ENCODE measurements around the gene EYS.
A peak's percentile ranks its signal among the peaks of the same experiment; 100 is the strongest.

The EYS gene

GRCh38 chr6:64428186-64428585, 1278.8 kb downstream of the EYS start:
- DNase-seq: no peak

- peak; percentile 46 for DNase-seq
These were observed 1291.1 kb downstream of the EYS start for GRCh38 chr6:64415926-64416325.

DNA sequence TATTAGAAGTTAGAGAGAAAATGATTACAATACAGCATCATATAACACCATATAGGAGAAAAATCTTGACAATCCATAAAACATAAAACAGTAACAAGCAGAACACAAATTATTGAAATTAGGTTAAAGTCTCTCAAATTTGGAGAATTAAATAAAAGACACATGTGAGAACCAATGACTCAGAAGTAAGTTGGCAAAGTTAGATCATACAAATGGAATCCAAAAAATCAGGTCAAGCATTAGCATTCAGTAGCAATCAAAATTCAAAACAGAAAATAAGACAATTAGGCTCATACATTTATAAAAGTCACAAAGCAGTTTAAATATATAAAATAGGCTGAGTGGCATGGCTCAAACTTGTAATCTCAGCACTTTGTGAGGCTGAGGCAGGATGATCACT, 1295.8 kb downstream of the EYS start:
- no peak for DNase-seq

GRCh38 chr6:64409948-64410347, 1297.1 kb downstream of the EYS start:
- no peak for DNase-seq

GRCh38 chr6:64404396-64404795, 1302.6 kb downstream of the EYS start:
- no peak for DNase-seq

DNA sequence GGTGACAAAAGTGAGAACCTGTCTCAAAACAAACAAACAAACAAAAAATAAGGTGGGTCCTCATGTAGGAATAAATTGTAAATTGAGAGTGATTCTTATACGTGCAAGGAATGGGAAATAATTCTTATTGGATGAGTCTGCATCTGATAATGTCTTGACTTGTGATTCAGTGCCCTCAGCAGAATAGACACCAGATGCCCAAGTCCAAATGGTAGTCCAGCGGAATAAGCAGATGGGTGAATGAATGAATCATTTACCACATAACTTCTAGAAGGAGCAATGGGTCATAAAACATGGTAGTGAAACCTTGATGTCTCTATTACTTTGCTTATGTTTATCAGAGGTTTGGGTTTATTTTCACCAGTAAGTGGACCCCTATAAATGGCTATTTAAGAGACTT, 1323.7 kb downstream of the EYS start:
- no peak for DNase-seq

DNA sequence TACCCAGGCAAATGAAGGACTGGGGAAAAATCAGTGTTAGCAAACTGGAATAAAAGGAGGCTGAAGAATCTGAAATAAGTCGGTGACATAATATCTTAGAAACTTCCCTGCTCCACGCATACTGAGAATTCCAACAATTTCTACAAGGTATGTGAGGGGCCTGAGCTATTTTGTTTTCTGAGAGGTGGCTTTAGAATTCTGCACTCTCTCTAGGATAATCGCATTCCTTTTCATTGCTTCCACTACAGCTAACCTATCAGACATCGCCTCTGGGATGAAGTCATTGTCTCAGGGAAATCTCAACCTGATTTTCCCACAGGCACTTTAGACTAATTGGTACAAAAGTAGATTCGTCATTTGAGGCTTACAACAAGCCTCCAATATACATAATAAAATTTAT, 1330.6 kb downstream of the EYS start:
- no peak for DNase-seq

DNA sequence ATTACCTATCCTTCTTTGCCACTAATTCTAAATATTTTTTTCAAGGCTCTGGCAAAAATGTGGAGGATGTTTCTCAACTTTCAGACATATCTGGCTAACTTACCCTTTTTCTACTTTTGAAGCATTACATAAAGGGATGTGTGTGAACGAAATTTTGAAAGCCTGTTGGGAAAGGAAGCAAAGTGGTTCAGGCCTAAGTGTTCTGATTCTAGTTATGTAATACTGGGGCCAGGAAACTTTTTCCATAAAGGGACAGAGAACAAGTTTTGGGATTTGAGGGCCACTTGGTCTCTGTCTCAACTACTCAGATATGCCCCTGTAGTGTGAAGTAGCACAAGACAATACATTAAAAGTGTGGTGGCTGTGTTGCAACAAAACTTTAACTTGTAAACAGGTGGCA, 1349.6 kb downstream of the EYS start:
- DNase-seq: no peak

- no peak for DNase-seq
These were observed 1359.6 kb downstream of the EYS start for GRCh38 chr6:64347411-64347810.

- no peak for DNase-seq
These were observed 1371.8 kb downstream of the EYS start for GRCh38 chr6:64335195-64335594.

- DNase-seq: no peak
These were observed 1372.4 kb downstream of the EYS start for GRCh38 chr6:64334636-64335035.

GRCh38 chr6:64330694-64331307, 1376.2 kb downstream of the EYS start:
- DNase-seq: peak; percentile 10

GRCh38 chr6:64326939-64327338, 1380.1 kb downstream of the EYS start:
- no peak for DNase-seq

GRCh38 chr6:64325093-64325492, 1381.9 kb downstream of the EYS start:
- DNase-seq: no peak

DNA sequence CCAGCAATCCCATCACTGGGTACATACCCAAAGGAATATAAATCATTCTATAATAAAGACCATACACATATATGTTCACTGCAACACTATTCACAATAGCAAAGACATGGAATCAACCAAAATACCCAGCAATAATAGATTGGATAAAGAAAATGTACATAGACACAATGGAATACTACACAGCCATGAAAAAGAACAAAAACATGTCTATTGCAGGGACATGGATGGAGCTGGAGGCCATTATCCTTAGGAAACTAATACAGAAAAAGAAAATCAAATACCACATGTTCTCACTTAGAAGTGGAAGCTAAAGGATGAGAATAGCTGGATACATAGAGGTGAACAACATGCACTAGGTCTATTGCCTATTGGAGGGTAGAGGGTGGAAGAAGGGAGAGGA, 1396.8 kb downstream of the EYS start:
- no peak for DNase-seq

GRCh38 chr6:64301307-64302236, 1405.5 kb downstream of the EYS start:
- no peak for DNase-seq

DNA sequence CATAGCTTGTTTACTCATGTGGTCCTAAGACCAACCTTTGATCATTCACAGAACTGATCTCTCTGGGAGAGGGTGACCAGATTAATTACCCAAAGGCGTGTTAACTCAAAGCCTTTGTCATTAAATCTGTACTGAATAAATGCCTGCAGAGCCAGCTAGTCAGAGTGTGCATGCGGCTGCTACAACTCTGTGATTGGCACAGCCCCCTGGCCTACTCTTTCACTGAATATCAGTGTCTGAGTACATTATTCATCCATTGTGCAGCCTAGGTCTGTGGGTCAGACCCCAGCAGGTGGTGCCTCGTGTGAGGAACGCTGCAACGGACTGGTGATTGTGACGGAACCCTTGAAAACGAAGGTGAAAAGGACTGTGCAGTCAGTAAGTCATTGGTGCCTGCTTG, 1407.8 kb downstream of the EYS start:
- no peak for DNase-seq

DNA sequence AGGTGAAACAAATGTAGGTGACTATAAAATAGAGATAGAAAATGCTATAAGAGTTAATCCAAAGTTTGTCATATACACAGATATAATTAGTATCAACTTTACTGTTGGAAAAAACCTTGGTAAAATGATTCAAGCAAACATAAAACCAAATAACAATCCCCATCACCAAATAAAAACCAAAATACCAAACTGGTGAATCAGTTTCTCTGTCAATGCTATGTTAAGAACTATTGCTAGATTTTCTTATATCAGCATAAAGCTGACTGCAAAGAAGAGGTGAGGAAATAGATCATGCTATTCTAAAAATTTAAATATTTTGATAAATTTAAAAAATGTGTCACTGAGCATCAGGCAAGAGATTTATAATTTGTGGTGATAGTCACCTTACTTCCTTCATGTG, 1413.0 kb downstream of the EYS start:
- no peak for DNase-seq

DNA sequence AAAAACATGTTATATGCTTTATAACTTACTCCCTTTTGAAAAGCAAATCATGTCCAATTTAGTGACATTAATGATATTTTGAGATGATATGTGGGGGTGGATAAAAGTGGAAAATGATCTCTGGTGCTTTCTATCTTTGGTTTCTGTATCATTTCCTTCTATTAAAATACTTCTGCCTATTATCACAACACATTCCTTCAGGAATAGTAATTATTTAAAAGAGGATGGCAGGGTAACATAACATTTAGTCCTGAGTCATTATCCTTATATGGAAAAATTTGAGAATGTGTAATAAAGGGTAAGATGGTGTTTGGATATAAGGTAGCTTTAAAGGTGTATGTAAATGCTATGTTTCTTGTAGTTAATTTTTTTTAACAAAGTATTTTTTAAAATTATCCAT, 1413.7 kb downstream of the EYS start:
- DNase-seq: no peak

- no peak for DNase-seq
These were observed 1416.2 kb downstream of the EYS start for GRCh38 chr6:64290867-64291266.

GRCh38 chr6:64289931-64290330, 1417.1 kb downstream of the EYS start:
- DNase-seq: no peak

DNA sequence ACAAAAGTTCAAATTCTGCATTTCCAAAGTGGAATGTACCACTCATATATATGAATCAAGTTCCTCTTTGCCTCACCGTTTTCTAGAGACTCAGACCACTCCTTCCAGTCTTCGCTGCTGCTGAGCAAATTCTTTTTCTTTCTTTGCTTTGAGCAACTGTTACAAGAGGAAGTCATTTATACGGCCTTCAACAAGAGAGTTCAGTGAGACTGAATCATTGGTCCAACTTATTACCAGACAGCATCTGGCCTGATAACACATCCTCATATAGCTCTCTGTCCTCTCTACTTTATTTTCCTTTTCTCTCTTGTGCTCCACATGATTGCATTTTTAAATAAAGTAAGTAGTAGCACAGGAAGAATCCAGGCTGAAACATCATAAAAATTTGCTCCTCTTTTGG, 1418.7 kb downstream of the EYS start:
- no peak for DNase-seq

GRCh38 chr6:64281167-64281566, 1425.9 kb downstream of the EYS start:
- DNase-seq: no peak

DNA sequence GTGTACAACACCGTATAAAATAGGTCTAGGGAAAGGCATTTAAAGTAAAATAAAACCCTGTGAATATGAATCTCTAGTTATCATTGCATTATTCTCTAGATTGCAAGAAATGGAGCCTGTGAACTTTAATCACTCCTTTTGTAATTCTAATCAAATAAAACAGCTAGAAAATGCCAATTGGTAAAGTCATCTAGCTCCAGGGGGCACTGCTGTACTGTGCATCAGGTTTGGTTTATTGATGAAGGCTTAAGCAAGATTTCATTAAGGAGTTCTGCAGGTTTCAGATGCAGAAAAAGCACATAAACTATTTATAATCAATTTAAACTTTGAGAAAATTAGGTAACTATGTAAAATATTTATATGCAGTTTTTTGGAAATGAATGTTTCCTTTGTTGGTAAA, 1426.5 kb downstream of the EYS start:
- DNase-seq: peak; percentile 1

- DNase-seq: no peak
These were observed 1436.9 kb downstream of the EYS start for GRCh38 chr6:64270083-64270482.
